GM11168 (cell line): ENCODE data around the gene SWI5.
"Not testable (repeated sequence)": the region's sequence is repeated elsewhere in the genome, so short reads cannot be mapped to it uniquely, and the experiment has no call there.

Source experiments
- in situ Hi-C: fragments of 300-500 bp; cut with MboI; formaldehyde crosslinking; loops from one replicate; pipeline ENCODE4 v1.12.0; 2022; ENCODE audit warnings: low sequenced_read_pairs; ENCODE audit not compliant: unreplicated experiment

The SWI5 gene

DNA sequence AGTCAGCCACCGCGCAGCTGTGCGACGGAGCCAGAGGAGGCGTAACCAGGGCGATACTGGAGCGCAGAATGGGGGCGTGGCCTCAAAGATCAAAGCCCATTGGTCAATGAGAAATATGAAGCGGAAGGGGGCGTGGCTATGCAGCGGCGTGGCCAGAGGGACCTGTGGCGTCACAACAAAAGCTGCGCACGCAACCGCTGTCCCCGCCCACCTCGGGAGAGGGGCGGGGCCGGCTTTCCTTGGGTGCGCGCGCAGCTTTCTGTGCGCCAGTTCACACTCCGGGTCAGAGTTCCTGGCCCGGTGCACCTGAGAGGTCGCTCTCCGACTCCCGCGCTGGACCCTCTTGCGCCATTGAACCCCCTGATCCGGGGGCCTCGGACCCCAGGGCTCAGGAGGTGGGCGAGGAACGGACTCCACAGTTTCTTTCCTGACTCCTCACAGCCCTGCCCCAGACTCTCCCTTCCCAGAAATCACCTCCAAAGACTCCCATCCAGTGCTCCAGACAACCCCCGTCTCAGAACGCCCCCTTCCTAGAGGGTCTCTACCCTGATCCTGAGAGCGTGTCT lies at the start of gene SWI5:
Gene SWI5, plus strand, starts transcription at position 269 of the 566 bp plus-strand sequence.
- in situ Hi-C loops: no loop called here

DNA sequence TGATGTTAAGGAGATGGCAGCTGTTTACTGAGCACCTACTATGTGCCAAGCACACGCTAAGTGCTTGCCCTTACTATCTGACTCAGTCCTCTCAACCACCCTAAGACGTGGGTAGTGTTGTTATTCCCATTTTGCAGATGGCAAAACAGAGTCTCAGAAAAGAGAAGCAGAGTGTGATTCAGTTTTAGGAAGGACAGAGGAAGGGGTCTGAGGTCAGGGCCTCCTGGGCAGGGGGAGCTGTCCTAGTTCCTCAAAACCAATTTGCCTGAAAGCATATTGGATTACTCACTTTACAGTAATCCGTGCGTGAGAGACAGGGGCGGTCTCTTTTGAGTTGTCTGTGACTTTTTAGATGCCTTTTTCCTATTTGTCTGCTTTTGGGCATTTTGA lies 49.7 kb upstream of the SWI5 start:
- in situ Hi-C loops: no loop called here

DNA sequence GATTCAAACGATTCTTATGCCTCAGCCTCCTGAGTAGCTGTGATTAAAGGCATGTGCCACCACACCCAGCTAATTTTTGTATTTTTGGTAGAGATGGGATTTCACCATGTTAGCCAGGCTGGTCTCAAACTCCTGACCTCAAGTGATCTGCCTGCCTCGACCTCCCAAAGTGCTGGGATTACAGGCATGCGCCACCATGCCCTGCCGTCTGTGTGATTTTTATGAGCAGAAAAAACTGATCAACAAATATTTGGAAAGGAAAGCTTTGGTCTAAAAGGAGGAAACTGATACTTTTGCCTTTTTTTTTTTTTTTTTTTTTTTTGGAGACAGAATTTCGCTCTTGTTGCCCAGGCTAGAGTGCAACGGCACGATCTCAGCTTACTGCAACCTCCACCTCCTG lies 45.2 kb upstream of the SWI5 start:
- in situ Hi-C loops: not testable (repeated sequence)

DNA sequence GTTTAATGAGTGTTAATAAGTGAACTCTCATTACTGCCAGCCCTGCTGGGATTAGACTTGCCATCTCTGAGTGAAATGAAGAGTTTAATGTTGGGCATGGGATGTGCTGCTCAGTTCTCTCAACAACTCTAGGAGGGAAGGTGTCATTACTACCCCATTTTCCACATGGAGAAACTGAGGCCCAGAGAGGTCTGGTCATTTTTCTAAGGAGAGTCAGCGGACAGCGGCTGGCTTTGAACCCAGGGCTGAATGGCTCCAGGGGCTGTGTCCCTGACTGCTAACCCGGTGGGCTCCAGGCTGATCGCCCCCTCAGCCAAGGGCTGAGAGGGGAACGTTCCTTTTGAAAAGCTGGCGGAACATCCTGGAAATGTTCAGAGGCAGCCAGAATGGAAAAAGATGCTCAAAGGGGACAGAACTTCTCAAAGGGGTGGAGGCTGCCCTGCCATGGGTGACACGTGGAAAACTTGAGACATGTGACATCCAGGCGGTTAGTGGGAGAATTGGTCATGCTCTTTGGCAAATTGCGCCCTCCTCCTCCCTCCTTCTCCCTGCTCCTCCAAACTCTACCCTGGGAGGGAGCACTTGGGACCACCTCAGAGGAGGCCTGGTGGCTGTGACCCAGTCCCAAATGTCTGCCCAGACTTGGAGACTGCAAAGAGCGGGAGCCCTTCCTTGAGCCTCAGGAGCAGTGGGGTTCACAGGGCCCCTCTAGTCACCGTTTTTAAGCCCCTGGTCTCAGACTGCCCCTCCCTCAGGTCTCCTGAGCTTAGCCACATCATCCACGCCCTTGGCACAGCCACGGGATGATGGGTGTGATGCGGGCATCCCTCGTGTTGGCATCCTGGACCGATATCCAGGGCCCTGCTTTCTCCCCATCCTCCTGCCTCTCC lies 44.2 kb upstream of the SWI5 start:
- in situ Hi-C loops: no loop called here

DNA sequence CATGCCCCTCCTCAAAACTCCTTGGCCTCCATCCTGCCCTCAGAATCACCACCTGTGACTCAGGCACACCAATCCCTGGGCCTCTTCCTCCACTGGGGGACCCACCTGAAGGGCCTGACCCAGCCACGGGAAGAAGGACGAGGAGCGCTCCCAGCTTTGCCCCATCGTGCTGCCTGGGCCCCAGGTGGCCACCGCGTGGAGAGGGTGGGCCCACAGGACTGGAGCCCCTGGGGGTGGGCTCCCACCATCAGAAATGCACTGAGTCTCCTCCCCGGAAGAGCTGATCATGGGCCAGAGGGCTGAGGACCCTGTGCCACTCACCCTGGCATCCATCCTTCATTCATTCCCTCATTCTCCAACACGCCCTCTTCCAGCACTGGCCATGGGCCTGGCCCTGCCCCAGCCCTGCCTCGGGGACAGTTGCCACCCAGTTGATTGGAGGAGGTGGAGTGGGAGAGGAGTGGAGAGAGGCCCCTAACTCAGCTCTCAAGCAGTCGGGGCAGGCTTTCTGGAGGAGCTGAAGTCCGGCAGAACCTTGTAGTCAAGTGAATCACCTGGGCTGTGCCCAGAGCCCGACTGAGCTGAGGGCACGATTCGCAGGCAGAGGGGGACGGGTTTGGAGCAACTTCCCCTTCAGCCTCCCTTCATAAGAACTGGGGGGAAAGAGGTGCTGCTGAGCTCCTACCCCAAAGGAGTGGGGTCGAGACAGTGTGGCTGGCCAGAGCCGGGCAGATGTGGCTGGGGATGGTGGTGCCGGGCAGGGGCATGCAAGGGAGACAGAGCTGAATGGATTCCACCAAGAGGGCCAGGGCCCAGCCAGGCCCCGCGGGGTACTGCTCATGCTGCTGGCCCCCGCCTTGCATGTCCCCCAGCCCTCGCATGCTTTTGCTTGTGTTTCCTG lies 43.3 kb upstream of the SWI5 start:
- in situ Hi-C loops: no loop called here

DNA sequence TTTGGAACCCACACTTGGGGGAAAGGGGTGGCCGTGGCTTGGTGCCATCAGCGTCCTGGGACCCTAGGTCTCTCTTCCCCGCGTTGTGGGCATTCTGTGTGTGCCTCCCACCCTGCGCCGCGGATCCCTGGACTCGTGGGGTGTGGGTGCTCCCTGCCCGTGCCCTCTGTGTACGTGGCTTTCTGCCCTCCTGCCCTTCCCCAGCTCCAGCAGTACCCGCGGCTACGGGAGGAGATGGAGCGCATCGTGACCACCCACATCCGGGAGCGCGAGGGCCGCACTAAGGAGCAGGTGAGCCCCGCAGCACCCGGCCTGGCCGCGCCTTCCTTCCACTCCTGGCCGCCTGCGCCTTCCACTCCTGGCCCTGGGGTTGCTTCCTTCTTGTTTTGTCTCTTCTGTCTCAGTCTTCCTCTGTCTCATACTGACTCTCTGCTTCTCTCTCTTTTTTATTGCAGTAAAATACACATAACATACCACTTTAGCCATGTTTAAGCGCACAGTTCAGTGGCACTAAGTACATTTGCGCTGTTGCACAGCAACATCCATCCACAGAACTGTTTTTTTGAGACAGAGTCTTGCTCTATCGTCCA lies 42.2 kb upstream of the SWI5 start:
- in situ Hi-C loops: no loop called here

DNA sequence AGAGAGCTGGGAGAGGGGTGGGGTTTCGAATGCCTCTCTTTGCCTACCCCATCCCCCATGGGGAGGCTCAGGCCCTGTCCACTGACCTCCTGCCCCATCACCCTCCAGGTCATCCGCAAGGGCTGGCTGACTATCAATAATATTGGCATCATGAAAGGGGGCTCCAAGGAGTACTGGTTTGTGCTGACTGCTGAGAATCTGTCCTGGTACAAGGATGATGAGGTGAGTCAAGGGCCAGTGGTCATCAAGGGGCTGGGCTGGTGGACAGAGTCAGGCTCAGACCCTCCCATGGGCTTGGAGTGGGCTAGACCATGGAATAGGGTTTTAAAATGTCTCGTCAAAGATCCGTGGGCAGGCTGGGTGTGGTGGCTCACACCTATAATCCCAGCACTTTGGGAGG lies 34.0 kb upstream of the SWI5 start:
- in situ Hi-C loops: no loop called here

DNA sequence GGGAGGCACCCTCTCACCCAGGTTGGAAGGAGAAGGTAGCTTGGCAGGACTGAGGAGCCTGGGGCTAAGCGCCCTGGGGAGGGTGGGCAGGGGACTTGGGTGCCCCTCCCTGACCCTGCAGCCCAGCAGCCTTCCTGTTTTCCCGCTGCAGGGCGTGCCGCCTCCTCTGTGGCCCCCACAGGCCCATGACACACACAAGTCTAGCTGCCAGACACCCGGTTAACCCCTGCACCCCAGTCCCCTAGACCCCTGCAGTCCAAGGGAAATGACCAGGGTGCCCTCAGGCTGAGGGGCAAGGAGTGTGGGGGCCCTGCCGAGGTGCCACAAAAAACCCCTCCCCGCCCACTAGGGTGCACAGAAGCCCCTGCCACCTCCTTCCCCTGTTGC lies 33.3 kb upstream of the SWI5 start:
- in situ Hi-C loops: no loop called here

DNA sequence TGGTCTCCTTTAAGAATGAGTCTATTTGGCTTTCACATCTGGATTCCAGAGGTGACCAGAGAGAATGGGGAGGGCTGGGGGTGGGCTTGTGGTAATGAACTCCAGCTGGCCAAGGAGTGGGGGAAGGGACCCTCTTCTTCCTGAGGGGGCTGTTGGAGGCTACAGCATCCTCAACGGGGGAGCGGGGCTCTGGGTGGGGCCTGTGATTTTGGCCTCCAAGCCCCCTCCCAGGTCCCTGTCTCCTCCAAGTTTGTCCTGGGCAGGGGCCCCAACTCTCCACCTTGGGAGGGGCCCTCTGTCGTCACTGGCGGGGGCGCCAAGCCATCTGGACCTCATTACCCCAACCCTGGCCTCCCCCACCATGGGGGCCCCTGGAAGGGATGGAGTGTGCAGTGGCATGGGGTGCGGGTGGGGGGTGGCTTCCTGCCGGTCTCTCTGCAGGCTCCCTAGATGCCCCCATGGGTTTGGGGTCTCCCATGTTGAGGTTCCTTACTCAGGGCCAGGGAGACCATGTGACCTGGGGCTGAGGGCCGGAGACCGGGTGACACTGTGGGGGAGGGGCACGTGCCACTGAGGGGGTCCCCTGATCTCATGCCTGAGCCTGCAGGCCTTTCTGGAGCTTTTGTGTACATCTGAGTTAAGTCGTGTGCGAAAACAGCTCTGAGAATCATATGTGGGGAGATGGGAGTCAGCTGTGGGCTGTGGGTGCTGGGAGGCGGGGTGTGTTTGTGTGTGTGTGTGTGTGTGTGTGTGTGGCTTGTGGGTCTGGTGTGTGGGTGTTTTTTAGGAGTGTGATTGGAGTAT lies 32.7 kb upstream of the SWI5 start:
- in situ Hi-C loops: no loop called here

DNA sequence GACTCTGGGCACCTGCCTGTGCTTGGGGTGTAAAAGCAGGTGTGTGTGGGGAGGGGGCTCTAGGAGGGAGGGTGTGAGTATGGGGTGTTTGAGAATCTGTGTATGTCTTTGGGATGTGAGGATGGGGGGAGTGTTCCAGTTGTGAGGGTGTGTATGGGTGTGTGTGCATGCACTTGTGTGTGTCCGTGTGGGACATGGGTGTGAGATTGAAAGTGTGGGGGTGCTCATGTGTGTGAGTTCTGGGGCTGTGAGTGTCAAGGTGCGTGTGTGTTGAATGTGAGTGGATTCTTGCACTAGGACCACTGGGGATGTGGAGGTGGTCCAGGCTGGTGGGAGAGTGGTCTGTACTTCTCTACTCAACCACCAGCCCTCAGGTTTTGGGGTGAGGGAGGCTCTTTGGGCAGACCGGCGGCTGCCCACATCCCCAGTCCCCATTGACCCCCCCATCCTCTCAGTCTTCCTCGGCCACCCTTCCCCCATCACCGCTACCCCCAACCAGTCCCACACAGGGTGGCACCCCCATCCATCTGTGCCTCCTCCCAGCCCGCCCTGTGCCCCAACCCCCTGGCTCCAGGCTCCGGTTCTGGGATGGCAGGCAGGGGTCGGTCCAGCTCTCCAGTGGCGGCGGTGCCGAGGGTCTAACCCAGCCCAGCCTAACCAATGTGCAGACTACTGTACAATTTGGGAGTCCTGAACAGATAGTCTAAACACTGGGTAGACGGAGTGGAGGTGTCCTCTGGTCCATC lies 31.8 kb upstream of the SWI5 start:
- in situ Hi-C loops: no loop called here

DNA sequence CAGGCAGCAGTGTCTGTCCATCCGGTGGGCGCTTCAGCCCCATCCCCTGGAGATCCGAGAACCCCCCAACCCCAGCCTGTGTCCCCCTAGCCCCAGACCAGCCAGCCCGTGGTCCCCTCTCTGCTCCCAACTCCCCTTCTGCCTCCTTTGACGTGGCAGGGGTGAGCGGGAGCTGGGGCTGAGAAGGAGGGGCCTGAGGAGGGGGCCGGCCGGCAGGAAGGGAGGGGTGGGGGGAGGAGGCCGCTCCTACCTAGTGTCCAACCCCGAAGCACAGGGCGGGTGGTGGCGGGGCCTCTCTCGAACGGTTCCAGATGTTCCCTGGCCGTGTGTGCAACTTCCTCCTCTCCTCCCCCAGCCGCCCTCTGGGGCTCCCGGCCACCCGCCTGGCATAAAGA lies 31.2 kb upstream of the SWI5 start:
- in situ Hi-C loops: no loop called here

DNA sequence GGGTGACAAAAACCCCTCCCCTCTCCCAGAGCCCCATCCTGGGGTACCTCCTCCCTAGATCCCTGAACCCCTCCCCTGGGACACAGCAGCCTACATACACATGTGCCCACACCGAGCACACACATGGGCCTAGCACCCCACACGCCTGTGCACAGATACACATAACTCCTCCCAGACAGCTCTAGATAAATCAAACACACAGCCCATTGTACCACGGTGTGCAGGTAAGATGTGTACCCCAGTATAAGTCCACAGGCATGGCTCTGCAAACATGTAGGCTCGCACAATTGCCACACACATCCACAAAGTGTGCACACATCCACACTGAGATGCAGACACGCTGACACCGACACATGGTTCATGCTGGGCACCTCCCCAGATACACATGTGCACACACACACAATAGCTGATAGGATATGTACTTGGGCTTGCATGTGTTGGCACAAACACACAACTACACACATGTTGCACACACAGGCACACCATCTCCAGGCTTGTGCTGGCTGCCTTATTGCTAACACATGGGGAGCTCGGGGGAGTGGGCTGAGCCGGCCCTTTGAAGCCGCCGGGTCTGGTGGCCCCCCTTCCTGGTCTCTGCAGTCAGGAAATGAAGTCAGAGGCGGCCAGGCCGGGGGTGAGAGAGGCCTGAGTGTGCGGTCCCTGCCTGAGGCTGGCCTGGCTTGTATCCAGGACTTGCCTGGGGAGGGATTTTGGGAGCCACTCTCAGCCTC lies 30.5 kb upstream of the SWI5 start:
- in situ Hi-C loops: no loop called here

DNA sequence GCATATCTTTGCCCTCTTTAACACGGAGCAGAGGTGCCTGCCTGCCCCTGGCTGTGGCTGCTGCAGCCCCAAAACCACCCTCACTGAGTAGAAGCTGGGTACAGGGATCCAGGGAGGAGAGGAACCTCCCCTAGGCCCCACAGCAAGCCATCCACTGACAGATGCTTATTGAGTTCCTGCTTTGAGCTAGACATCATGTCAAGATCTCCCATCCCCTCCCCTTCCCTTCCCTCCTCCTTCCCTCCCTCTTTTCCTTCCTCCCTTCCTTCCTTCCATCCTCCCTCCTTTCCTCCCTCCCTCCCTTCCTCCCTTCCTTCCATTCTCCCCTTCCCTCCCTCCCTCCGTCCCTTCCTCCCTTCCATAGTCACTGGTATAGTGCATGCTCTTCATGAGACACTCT lies 29.6 kb upstream of the SWI5 start:
- in situ Hi-C loops: no loop called here

DNA sequence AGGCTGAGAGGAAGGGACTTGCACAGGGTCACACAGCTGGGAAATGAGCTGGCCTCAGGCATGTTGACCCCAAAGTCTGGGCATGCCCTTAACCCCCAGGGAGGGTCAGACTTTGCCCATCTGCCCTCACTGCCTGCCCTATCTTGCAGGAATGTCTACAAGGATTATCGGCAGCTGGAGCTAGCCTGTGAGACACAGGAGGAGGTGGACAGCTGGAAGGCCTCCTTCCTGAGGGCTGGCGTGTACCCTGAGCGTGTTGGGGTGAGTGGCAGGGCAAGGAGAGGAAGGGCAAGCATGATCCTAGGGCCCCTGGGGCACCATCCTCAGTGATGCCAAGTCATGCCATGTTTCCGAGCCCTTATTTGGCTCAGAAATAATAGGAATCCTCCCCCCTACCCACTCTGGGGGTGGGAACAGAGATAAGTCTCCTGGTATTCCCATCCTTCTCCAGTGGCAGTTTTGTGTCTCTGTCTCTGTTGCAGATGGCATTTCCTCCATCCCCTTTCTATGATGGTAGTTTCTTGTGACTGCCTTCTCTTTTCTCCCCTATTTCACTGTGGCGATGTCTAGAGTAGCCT lies 28.8 kb upstream of the SWI5 start:
- in situ Hi-C loops: no loop called here

DNA sequence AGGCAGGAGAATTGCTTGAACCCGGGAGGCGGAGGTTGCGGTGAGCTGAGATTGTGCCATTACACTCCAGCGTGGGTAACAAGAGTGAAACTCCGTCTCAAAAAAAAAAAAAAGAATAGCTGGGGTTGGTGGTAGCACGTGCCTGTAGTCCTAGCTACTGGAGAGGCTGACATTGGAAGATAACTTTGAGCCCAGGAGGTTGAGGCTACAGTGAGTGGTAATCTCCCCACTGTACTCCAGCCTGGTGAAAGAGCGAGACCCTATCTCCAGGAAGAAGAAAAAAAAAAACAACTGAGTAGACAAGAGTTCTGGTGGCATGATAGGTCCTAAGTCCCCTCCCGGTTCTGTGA lies 26.5 kb upstream of the SWI5 start:
- in situ Hi-C loops: no loop called here

DNA sequence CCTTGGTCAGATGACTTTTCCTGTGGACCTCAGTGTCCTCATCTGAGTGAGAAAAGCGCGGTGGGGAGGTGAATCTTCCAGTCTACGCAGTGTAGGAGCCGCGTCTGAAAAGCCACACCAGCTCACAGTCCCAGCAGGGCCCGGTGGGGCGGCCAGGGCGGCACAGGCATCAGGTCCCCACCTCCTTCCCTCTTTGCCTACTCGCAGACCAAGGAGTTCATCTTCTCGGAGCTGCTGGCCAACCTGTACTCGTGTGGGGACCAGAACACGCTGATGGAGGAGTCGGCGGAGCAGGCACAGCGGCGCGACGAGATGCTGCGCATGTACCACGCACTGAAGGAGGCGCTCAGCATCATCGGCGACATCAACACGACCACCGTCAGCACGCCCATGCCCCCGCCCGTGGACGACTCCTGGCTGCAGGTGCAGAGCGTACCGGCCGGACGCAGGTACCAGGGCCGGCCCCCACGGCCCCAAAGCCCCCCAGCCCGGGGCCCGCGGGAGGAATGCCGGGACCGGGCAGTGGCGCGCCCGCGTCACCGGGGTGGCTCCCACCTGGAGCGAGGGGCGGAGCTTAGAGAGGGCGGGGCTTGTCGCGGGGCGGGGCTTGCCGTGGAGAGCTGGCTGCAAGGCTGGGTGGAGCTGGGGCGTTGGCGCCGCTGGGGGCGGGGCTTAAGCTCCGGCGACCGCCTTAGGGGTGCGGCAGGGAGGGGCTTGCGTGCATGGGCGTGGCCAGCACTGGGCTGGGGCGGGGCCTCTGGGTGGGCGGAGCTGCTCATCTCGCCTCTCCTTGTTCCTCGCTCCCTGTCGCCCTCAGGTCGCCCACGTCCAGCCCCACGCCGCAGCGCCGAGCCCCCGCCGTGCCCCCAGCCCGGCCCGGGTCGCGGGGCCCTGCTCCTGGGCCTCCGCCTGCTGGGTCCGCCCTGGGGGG lies 25.9 kb upstream of the SWI5 start:
- in situ Hi-C loops: no loop called here
